IPS DF 4.7 (cell line): ENCODE measurements around the gene STARD10.
"Not testable (repeated sequence)": the region's sequence is repeated elsewhere in the genome, so short reads cannot be mapped to it uniquely, and the experiment has no call there.

ENCODE experiments used
- DNase-seq: peaks from one replicate; pipeline ENCODE4 v3.0.0-alpha.2; 2013; ENCODE audit warnings: low spot score; ENCODE audit errors: extremely low read depth

STARD10 gene, protein sequence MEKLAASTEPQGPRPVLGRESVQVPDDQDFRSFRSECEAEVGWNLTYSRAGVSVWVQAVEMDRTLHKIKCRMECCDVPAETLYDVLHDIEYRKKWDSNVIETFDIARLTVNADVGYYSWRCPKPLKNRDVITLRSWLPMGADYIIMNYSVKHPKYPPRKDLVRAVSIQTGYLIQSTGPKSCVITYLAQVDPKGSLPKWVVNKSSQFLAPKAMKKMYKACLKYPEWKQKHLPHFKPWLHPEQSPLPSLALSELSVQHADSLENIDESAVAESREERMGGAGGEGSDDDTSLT

DNA sequence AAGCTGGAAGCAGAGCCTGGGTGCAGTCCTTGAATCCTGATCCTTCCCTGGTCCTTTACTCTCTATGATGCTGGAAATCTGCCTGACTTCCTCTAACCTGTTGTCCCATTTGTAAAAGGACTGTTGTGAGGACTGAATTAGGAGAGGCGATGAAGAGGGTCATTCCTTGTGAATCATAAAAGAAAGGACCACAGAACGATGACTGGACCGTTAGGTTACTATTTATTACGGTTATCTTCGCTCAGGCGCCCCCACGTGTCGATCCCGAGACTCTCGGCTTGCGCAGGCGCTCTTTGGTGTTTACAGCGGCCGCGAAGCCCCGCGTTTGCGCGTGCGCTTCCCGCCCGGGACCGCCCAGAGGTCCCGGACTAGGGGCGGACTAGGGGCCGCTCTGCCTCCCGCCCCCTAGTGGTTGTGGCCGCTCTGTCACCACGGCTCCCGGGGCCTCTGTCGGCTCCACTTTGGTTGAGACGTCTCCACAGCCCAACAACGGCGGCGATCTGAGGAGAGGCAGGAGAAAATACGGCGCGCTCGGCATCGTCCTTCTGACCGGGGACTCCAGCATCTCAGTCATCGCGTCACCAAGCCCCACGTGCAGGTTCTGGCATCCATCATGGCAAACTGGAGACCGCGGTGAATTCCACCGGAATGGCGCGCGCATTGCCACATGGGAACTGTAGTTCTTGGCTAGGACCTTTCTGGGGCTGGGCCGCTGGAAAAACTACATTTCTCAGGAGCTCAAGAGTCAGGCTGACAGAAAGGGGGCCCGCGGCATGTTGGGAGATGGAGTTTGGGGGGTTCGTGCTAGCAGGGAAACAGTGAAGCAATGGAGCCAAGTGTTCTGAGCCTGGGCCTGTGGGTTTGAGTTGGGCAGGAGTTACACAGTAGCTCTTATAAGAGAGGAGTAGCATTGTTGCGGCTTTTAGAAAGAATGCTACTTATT is at the start of gene STARD10:
STARD10 (minus strand) TSS at position 623 of the 943 bp plus-strand sequence. CDS start 12,866 bp downstream, outside the sequence.
- DNase-seq, result peak; percentile 91

DNA sequence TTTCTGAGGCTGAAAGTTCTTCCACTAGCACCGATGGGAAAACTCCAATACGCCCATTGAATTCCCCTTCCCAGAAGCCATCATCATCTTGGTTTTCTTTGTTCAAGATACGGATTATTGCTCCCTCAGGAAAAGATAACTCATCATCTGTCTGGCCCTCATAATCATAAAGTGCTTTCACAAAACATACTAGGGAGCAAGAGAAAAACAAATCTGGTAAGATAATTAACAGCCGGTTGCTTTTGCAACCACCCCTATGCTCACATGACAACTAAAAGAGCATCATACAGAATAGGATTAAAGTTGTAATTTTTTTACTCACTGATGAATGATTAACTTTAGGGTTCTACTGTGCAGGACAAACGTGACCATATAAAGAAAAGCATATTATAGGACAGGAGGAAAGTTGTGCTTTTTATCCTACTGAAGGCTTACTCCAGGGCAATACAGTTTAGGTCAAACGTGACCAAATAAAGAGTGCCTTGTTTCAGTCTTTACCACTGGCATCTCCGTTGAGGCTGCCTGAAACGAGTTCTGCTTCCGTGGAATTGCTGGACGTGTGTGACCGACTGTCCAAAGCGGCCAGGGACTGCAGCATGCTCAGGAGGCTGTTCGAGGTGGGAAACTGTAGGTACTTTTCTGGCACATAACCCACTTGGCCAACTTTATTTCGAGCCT is 48.9 kb upstream of the STARD10 start:
- no peak for DNase-seq

DNA sequence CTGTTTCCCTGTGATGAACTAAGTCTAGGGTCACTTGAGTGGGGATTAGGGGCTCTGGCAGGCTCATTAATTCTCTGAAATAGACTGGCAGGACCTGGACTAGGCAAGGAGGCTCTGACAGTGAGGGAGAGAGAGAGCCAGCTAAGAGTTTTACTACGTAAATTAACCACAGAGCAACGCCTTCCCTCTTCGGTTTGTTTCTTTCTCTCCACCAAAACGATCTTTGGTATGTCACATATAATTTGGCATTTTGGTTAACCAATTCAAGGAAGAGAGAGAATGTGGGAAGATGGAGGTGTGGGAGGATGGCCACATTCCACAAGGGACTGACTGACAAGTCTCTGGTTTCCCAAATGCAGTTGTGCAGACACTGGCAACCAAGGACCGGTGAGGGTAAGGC is 48.3 kb upstream of the STARD10 start:
- no peak for DNase-seq

DNA sequence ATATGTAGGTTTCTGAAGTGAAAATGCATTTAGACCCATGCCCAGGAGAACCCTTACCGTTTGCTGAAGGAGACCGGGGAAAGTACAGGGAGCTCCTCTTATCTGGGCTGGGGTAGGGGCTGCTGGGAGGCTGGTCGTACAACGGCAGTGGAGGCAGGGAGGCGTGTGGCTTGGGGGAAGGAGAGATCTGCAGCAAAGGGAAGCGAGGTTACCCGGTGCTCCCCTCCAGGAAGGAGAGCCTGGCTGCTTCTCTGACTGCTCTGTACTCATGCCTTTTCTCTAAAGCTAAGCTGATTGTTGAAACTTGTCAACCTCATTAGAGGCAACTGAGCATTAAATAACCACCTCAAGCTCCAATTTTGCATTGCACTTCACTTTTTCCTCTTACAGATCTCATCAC is 47.5 kb upstream of the STARD10 start:
- no peak for DNase-seq

DNA sequence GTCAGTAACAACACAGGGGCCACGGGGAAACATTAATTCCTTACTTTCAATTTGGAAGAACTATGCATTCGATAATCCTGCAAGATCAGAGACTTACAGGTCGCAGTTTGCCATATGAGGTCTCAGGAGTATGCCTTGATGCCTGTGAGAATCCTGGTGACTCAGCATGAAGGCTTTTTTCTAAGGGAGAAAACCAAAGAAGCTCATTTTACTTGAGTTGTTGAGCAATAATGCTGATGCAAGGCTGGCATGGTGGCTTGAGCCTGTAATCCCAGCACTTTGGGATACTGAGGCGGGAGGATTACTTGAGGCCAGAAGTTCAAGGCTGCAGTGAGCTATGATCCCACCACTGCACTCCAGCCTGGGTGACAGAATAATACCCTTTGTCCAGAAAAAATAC is 46.9 kb upstream of the STARD10 start:
- no peak for DNase-seq

DNA sequence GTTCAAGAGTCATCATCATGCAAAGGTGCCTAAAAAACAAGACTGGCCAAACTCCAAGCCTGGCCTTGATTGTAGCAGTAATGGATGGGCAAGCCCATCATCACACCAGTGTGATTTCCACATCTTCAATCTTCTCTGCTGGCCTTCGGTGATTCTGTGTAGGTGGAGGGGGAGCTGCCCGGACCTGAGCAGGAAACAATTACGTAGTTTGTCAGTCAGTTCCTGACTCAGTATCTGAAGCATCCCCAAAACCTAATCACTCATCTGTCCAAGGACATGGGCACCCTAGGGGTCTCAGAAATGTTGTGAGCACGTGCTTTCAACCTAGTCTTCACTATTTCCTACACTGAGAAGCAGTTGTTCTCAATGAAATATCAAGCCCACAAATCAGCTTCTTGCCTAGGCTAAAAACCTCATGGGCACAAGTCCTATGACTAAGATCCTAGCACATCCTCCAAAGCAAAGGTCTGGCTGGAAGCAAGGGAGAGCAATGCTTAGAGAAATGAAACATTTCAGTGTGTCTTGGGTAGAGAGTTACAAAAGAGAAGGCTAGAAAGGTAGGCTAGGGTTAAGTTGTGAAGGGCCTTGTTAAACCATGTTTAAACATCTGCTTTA is 45.0 kb upstream of the STARD10 start:
- DNase-seq, result no peak

DNA sequence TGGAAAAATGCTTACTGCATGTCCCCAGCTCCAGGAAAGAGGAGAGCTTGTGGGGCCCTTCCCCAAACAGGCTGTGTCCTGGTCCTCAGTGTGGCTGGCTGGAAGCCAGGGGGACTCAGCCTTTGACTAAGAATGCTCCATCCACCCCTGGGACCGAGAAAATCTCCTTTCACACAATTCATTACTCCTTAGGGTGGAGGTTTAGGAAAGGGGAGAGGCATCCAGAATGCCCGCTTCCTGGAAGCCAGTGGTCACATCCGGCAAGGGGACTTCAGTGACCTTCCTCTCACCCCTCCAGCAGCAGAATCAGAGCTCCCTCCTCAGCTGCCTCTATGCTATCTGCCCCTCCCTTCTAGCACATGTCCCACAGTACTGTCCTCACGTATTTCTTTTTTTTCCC is 42.3 kb upstream of the STARD10 start:
- DNase-seq, result no peak

DNA sequence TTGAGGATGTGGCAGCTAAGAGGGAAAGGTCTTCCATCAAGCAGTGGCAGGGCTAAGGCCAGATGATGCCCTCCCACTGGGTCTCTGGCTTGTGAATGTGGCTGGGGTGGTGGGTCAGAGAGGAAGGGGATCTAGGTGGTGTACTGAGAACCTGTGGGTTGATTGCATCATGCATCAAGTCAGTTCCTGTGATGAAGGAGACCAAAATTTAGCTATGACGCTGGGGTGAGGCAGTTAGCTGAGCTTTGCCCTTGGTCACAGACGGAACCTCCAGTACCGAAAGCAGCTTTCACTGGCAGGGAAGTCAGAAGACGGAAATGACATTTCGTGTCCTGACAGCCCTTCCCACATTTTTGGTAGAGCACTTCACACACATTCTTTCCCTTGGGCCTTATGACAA is 41.1 kb upstream of the STARD10 start:
- DNase-seq, result no peak

DNA sequence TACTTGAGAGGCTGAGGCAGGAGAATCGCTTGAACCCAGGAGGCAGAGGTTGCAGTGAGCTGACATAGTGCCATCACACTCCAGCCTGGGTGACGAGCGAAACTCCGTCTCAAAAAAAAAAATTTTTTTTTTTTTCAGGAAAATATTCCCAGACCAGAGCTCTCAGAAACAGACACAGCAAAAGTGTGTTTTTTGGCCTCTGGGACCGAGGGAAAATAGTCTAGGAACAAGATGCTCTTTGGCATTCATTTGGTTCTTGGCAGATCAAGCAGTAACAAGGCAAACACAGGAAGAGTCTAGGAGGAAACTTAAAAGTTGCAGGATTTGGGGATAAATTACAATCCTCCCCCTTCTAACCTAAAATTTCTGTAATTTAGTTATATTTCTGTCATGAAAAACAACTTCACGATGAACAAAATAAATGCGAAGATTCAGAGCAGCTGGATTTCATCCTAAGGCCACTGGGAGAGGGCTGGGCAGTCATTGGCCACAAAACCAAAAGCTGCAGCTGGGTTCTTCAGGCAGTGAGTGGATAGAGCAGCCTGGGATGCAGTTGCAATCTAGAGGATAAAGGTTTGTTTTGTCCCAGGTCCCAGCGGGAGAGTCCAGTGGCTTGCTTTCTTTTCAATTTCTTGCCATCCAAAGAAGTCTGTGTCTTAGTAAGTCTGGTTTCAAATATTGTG is 40.1 kb upstream of the STARD10 start:
- DNase-seq, result no peak

DNA sequence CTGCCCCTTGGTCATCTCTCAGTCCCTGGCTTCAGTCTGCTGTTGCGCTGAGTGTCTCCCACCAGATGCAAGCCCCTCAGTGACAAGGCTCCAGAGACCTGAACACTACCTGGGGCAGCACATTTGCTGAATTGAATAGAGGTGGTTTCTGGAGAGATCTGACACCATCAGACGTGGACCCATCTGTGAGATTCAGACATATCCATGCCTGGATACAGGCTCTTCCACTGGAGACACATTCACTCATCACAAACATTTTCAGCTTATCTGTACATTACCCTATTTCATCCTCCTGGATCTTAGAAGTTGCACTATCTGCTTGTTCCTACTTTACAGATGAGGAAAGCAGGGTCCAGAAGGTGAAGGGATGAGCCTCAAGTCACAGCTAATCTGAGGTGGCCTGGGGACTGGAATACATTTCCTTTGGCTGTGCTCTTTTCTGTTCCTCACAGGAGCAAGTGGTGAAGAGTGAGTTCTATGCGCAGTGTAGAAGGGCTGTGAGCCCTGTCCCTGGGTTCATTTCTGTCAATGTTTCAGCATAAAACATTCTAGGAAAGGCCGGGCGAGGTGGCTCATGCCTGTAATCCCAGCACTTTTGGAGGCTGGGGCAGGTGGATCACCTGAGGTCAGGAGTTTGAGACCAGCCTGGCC is 39.4 kb upstream of the STARD10 start:
- no peak for DNase-seq

DNA sequence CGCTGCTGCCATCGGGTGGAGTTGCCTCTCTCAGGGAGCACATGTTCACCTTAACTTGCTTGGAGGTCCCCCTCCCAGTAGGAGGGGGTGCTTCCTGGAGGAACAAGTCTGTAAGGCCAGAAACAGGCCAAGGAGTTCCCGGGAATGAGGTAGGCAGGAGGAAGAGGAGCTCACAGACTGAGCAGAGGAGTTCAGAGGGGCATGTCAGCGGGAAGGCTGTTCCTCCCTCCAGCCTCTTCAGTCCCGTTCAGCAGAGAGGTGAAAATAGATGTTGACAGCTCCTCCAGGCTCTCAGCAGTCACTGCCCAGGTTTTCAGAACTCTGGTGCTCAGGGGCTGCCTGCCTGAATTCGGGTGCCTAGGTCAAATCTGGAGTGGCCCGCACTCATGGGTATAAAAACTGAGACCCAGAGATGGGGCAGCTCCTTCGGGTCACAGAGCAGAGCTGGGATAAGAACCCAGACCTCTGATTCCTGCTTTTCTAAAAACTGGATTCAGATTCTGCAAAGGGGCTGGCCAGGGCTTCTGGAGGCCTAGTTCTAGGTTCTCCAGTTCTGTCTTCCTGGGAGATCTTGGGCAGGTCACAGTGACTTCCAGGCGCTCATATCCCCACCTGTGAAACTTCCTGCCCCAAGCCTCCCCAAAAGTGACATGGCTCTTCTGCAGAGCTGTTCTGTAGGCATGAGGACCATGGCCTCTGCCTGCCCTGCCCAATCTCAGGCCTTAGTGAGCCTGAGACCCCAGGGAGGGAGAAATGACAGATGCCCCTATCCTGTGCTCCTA is 38.6 kb upstream of the STARD10 start:
- no peak for DNase-seq

DNA sequence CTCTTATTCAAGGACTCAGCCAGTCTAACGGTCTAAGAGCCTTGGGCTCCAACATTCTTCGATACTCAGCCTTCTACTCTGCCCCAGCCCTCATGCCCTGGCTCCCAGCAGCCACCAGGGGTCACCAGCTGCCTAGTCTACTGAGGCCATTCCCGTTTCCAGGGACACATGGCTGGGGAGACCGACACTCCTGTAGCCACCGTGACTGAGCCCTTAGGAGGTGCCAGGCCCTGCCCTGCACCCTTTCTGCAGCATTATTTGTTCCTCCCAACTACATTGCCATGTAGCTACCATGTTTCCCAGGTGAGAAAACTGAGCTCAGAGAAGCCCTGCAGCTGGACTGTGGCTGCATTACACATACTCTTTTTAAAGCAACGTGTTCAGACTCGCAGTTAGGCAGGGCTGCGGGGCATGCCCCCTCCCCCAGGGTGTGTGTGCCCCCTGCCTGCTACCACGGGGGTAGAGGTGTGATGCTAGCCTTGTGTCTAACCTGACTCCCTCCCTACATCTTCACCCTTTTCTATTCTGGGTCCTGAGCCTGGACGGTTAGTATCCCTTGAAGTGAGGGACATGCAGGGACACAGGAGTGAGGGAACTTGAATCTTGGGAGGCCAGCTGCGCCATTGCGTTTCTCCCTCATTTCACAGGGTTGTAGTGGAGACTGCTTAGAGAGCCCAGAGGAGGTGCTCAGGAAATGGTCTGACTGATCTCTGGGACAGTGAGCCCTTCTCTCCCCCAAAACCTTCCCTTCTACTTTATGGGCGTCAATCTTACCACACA is 37.9 kb upstream of the STARD10 start:
- no peak for DNase-seq

DNA sequence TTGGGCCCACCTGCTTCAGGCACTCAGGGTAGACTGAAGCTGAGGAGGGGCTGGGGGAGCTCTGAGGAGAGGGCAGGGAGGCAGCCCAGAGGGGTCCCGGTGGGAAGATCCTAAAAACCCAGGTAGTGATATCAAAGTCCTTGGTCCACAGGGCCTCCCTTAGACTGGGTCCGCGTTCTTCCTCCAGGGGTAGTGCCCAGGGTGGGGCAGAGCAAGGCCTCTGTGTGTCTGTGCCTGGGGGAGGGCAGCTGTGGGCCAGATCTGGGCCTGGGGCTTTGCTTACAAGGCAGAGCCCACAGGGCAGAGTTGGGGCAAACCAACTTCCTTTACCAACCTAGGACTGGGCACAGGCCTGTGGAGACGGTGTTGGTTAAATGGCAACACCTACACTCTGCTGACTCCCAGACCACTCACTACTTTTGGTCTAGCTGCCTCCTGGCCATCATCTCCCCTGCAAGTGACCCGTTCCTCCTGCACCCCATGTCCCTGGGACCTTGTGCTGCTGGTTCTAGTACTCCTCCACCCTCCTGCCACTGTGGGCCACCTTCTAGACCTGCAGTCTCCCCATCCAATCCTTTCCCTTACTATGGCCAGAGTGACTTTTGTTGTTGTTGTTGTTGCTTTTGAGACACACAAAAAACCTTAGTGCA is 36.2 kb upstream of the STARD10 start:
- DNase-seq, result no peak

DNA sequence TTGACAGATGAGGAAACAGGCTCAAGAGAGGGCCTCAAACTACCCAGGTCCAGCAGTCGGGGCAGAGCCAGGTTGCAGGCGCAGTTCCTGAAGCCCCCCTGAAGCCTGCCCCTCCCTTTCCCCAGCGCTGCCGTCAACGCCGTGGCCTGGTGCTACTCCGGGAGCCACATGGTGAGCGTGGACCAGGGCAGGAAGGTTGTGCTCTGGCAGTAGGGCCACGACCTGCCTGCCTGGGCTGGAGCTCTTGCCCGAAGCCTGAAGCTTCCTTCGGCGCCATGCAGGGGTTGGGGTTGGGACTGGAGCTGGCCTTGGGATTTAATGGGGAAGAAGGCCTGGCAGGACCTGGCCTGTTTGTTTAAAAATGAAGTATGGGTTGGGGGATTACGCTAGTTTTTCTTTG is 35.3 kb upstream of the STARD10 start:
- no peak for DNase-seq

DNA sequence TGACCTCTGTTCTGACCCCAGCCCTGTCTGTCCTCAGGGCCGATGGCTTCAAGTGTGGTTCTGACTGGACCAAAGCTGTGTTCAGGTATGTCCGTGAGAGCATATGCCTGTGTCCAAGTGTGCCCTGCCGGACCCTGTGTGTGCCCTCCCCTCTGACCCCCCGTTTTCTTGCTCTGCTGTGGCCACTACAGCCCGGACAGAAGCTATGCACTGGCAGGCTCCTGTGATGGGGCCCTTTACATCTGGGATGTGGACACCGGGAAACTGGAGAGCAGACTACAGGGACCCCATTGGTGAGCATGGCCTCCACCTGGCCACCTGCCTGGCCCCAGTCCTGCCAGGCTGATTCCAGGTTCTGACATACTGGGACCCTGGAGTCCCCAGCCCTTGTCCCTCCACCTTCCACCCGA is 34.9 kb upstream of the STARD10 start:
- DNase-seq, result no peak

DNA sequence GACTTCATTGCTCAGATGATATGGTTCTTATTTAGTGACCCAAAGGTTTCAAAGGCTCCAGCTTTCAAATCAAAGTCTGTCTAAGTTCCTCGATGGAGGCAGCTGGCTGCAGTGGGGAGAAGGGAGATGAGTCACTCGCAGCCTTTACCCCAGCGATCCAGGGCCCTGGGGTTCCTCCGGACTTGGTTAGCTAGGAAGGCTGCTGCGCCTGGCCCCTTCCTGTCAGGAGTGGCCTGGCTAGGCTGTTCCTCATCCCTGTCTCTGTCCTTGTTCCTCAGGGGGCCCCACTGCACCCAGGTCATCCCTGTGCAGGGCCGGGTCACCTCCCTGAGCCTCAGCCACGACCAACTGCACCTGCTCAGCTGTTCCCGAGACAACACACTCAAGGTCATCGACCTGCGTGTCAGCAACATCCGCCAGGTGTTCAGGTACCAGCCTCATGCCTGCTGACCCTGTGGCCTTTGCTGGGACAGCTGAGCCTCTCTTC is 34.3 kb upstream of the STARD10 start:
- DNase-seq, result no peak

DNA sequence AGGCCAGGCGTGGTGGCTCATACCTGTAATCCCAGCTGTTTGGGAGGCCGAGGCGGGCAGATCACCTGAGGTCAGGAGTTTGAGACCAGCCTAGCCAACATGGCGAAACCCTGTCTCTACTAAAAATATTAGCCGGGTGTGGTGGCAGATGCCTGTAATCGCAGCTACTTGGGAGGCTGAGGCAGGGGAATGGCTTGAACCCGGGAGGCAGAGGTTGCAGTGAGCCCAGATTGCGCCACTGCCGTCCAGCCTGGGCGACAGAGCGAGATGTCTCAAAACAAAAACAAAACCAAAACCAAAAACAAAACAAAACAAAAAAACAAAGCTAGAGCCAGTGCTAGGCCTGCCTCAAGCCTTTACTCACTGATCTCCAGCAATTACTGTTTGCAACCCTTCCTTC is 33.8 kb upstream of the STARD10 start:
- DNase-seq, result not testable (repeated sequence)

DNA sequence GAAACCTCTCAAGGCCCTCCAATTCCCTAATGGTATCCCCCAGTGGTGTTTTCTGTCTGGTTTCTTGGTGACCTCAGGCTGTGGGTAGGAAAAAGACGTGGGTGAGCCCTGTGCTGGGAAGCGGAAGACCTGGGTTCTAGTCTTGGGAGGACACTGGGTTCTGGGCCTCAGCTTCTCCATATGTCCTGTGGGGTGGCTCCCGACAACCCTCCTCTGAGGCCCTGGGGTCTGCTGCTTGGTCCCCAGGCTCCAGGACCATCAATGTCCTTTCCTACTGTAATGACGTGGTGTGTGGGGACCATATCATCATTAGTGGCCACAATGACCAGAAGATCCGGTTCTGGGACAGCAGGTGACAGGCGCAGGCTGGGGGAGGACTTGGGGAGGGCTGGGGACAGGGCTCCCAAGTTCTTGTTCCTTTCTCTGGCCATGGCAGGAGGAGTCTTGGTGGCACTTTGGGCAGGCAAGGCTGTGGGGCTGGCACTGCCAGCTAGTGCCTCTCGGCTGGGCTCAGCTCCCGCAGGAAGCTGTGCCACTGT is 33.2 kb upstream of the STARD10 start:
- DNase-seq, result no peak
